NCI-H1436 (cell line): ENCODE measurements around the gene RNU5B-1.
"Not testable (repeated sequence)": the region's sequence is repeated elsewhere in the genome, so short reads cannot be mapped to it uniquely, and the experiment has no call there.

ENCODE experiments used
- DNase-seq: peaks from one replicate; lab custom pipeline; 2025; lab: John Stamatoyannopoulos, UW

Gene RNU5B-1

DNA sequence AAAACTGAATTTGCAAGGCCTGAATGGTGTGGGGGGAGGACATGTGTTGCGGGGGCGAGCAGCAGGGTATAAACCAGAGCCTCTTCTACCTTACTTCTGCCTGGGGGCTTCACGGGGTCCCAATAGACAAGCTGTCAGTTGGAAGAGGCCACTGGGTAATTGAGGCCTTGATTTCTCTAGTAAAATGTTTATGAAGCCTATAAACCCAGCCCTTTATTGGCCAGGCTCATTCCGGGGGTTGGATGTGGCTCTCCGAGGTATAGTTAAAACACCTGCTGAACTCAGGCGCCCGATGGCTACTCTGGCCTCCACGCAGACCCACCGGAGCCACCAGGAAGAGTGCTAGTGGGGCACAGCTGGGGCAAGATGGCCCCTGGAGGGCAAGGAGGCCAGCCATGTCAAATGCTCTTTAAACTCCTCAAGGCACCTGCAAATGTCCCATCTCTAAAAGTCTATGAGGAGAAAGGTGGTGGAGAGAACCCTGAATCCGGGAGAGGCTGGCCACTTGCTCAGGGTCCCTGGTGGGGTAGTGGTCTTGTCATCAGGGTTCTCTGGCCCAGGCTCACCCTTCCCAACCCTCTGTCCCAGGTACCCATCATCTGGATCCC lies 39.0 kb downstream of the RNU5B-1 start:
- DNase-seq = no peak

DNA sequence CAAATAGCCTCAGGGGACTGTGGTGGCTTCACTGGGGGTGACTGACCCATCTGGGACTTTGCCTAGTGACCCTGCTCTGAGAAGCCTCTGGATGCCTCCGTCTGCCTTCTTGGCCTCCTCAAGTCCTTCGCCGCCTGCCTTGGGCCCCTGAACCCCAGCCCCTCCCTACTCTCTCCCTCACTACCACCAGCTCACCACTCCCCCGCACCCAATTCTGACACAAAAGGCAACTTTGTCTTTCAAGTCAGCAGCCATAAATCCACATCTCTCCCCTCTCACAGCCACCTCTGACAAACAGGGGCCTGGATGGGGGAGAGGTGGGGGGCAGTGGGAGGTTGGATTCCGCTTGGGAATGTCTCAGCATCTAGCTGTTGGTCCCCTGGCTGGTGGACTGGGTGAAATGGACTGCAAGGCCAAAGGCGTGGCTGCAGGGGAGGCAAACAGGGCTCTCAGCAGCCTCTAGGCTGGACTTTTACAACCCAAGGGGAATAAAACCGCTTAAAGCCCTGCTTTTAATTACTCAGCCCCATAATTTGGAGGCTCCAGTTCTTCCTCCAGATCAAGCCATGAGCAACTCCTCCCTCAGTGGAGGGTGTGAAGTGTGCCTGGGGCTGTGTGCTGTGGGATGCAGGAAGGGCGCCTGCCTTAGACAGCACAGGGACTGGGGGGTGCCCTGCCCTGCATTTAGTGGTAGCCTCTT lies 39.9 kb downstream of the RNU5B-1 start:
- no peak for DNase-seq

DNA sequence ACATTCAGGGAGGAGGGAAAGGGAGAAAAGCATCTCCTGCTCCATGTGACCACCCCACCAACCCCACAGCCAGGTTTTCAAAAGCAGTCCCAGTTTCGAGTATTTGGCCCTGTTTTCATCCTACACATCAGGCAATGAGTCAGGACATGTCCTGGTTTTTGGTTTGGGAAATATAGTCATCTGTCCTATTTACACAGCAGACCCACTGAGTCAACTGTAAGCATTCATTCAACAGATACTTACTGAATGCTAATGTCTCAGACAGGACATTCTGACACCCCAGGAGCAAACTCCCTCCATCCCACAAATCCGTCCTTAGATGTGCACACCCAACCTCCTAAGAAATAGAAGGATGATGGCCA lies 40.4 kb downstream of the RNU5B-1 start:
- DNase-seq = no peak

DNA sequence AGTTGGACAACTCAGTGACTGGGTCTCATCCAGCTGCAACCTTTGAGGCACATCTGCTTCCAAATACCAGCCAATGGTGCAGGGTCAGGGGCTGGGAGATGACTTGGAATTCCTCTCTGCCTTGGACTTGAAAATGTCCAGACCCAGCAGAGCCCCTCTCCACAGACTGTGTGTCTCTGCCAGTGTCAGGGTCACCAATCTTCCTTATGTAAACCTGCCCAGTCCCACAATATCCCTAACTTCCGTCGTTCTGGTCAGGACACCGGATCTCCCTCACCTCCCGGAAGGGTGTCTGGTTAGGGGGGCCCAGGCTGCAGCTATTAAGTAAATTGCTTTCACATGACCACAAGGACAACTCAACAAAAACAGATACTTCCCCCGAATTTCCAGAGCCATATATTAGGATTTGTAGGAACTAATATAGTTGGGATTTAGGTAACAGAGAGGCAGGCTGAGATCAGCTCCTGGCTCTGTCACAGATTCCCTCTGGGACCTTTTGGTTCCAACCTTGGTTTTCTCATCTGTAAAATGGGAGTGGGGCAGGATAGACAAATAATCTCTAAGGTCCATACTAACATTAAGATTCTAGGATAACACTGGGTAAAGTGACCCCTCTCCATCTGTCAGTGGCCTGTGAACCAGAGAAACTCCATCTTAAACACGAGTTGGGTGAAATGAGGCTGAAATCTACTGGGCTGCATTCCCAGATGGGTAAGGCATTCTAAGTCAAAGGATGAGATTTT lies 42.5 kb downstream of the RNU5B-1 start:
- DNase-seq = no peak

DNA sequence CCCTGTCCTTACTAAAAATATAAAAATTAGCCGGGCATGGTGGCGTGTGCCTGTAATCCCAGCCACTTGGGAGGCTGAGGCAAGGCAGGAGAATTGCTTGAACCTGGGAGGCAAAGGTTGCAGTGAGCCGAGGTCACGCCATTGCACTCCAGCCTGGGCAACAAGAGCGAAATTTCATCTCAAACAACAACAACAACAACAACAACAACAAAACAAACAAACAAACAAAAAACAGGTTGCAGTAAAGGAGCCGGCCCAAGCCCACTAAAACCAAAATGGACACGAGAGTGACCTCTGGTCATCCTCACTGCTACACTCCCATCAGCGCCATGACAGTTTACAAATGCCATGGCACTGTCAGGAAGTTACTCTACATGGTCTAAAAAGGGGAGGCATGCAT lies 43.3 kb downstream of the RNU5B-1 start:
- not testable (repeated sequence) for DNase-seq

DNA sequence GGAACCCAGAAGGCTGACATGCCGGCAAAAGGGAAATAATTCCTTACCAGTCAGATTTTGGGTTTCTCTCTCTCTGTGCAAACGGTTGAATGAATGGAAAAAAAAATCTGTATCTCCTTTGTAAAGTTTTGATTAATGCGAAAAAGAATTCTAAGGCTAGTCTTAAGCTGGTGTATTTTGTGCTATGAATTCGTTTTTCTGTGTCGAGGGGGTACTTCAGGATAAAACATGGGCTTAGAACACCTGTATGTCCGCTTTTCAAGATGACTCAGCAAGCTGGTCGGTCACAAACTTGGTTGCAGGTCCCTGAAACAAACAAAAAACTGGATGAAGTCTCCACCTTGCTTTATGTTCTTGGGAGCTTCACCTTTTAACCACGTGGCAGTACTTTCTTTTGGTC lies 44.9 kb downstream of the RNU5B-1 start:
- DNase-seq = no peak

DNA sequence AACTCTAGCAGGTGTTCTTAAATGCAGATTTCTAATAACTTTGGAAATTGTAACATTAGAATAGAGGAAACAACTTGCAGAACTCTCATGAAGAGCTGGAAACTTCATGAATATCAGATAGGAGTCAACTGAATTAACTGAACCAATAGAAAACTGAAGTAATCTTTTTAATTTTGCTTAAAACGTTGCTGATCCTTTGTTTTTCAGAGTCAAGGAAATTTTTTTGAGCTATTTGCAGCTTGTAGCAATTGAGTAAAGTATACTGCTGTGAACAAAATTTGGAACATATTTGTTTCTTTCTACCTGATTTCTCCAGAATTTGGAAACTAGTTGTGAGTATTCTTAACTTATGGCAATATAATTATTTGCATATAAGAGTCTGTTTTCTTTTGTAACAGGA lies 47.5 kb downstream of the RNU5B-1 start:
- not testable (repeated sequence) for DNase-seq
